Measurements from ENCODE around the gene VEGFC.

Gene VEGFC

DNA sequence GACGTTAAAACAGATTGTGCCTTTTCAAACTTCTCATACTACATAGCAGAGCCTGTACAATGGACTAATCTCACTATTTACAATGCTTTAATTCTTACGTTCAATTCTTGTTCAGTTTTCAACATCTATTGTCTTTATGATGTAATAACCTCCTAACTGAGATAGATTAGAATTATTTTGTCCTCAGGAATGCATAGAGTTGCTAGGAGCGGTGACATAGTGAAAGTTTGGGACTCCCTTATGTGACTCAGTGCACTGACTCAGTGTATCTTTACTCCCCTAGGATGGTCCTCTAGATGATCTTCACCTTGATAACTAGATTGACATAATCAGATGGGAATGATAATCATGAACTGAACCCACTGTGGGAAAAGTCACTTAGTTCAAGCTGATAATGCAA, 151.5 kb downstream of the VEGFC start:
- H3K27ac ChIP-seq (replicated peaks): no peak overlapping the region
- TF ChIP-seq SPI1 (IDR thresholded peaks at IDR 0.05; ENCODE audit: borderline replicate concordance, low read depth) (no peak), CTCF (IDR thresholded peaks at IDR 0.05; ENCODE audit: insufficient read depth, low read length) (no peak), GABPA (IDR thresholded peaks at IDR 0.05; ENCODE audit: low read depth) (no peak), POLR2AphosphoS5 (IDR thresholded peaks at IDR 0.05; ENCODE audit: low read depth) (no peak)
- TF ChIP-seq, protein P1, sequence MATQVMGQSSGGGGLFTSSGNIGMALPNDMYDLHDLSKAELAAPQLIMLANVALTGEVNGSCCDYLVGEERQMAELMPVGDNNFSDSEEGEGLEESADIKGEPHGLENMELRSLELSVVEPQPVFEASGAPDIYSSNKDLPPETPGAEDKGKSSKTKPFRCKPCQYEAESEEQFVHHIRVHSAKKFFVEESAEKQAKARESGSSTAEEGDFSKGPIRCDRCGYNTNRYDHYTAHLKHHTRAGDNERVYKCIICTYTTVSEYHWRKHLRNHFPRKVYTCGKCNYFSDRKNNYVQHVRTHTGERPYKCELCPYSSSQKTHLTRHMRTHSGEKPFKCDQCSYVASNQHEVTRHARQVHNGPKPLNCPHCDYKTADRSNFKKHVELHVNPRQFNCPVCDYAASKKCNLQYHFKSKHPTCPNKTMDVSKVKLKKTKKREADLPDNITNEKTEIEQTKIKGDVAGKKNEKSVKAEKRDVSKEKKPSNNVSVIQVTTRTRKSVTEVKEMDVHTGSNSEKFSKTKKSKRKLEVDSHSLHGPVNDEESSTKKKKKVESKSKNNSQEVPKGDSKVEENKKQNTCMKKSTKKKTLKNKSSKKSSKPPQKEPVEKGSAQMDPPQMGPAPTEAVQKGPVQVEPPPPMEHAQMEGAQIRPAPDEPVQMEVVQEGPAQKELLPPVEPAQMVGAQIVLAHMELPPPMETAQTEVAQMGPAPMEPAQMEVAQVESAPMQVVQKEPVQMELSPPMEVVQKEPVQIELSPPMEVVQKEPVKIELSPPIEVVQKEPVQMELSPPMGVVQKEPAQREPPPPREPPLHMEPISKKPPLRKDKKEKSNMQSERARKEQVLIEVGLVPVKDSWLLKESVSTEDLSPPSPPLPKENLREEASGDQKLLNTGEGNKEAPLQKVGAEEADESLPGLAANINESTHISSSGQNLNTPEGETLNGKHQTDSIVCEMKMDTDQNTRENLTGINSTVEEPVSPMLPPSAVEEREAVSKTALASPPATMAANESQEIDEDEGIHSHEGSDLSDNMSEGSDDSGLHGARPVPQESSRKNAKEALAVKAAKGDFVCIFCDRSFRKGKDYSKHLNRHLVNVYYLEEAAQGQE (IDR thresholded peaks at IDR 0.05; ENCODE audit: insufficient replicate concordance, low read depth): no peak
- no peak overlapping the region for H3K4me3 ChIP-seq (replicated peaks; ENCODE audit: insufficient read depth, low read length)
- no peaks in the 10 kb centered on the region for H3K27me3 ChIP-seq (ENCODE audit: insufficient read depth, poor library complexity, severe bottlenecking)
- no peak for DNase-seq (ENCODE audit: low read depth in 1 of 2, low spot score in 1 of 2)

DNA sequence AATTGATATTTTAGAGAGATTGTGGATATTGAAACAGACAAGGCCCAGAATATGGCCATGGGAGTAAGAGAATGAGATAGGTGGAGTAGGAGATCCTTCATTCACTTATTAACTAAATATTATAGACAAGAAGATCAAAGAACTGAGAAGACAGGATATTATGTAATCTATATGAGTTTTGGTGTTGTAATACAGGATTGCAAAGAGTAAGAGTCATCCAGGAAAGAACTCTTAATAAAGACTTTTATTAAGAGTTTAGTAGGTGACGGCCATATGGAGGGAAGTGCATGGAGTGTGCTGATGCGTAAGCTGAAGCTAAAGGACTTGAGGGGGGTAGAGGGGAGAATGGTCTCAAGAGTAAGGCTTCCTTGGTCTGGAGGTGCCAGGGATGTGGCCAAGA, 153.7 kb downstream of the VEGFC start:
- Histone ChIP-seq H3K4me3 (replicated peaks; ENCODE audit: insufficient read depth, low read length) (no peak overlapping the region), H3K27ac (replicated peaks) (no peak overlapping the region), H3K27me3 (ENCODE audit: insufficient read depth, poor library complexity, severe bottlenecking) (no peaks in the 10 kb centered on the region)
- DNase-seq (ENCODE audit: low read depth in 1 of 2, low spot score in 1 of 2): no peak
- TF ChIP-seq SPI1 (IDR thresholded peaks at IDR 0.05; ENCODE audit: borderline replicate concordance, low read depth) (no peak), POLR2AphosphoS5 (IDR thresholded peaks at IDR 0.05; ENCODE audit: low read depth) (no peak), GABPA (IDR thresholded peaks at IDR 0.05; ENCODE audit: low read depth) (no peak), CTCF (IDR thresholded peaks at IDR 0.05; ENCODE audit: insufficient read depth, low read length) (no peak)
- TF ChIP-seq, protein P1 (IDR thresholded peaks at IDR 0.05; ENCODE audit: insufficient replicate concordance, low read depth): no peak

- Histone ChIP-seq H3K27ac (replicated peaks) (no peak overlapping the region), H3K4me3 (replicated peaks; ENCODE audit: insufficient read depth, low read length) (no peak overlapping the region), H3K27me3 (ENCODE audit: insufficient read depth, poor library complexity, severe bottlenecking) (no peaks in the 10 kb centered on the region)
- no peak for DNase-seq (ENCODE audit: low read depth in 1 of 2, low spot score in 1 of 2)
- TF ChIP-seq GABPA (IDR thresholded peaks at IDR 0.05; ENCODE audit: low read depth) (no peak), SPI1 (IDR thresholded peaks at IDR 0.05; ENCODE audit: borderline replicate concordance, low read depth) (no peak), POLR2AphosphoS5 (IDR thresholded peaks at IDR 0.05; ENCODE audit: low read depth) (no peak), CTCF (IDR thresholded peaks at IDR 0.05; ENCODE audit: insufficient read depth, low read length) (no peak)
- TF ChIP-seq, protein P1 (IDR thresholded peaks at IDR 0.05; ENCODE audit: insufficient replicate concordance, low read depth): no peak
These were observed 156.4 kb downstream of the VEGFC start for GRCh38 chr4:176636292-176636691.
